ENCODE results near the gene ACSL1. TPM values are rescaled to one million over a fixed set of nuclear protein-coding genes. Genes with fewer than 3 reads are reported as not detected.
A peak's percentile ranks its signal among the peaks of the same experiment; 100 is the strongest.
"Not testable (repeated sequence)": the region's sequence is repeated elsewhere in the genome, so short reads cannot be mapped to it uniquely, and the experiment has no call there.

The ACSL1 gene
- total RNA-seq = 8.7 and 10.4 TPM in 2 replicates

GRCh38 chr4:184825896-184826690 is at the start of gene ACSL1:
Gene ACSL1 (minus strand): TSS chr4:184825968. CDS start chr4:184803514, 22,454 bp downstream.
- peak; percentile 73 for DNase-seq

GRCh38 chr4:184873054-184873453 is 47.3 kb upstream of the ACSL1 start:
- DNase-seq = no peak

GRCh38 chr4:184870718-184871117 is 45.0 kb upstream of the ACSL1 start:
- no peak for DNase-seq

GRCh38 chr4:184868623-184869022 is 42.9 kb upstream of the ACSL1 start:
- no peak for DNase-seq

GRCh38 chr4:184863916-184864315 is 38.1 kb upstream of the ACSL1 start:
- DNase-seq = no peak

- DNase-seq = no peak
Observed at GRCh38 chr4:184861047-184861446, 35.3 kb upstream of the ACSL1 start.

GRCh38 chr4:184860018-184860779 is 34.4 kb upstream of the ACSL1 start:
- no peak for DNase-seq

GRCh38 chr4:184857441-184858121 is 31.8 kb upstream of the ACSL1 start:
- no peak for DNase-seq

- DNase-seq = no peak
Observed at GRCh38 chr4:184856277-184856609, 30.5 kb upstream of the ACSL1 start.

- no peak for DNase-seq
Observed at GRCh38 chr4:184854673-184855072, 28.9 kb upstream of the ACSL1 start.

- no peak for DNase-seq
Observed at GRCh38 chr4:184853436-184853835, 27.7 kb upstream of the ACSL1 start.

- DNase-seq = no peak
Observed at GRCh38 chr4:184851886-184852285, 26.1 kb upstream of the ACSL1 start.

- DNase-seq = no peak
Observed at GRCh38 chr4:184851200-184851541, 25.4 kb upstream of the ACSL1 start.

- no peak for DNase-seq
Observed at GRCh38 chr4:184850431-184851199, 24.8 kb upstream of the ACSL1 start.

- no peak for DNase-seq
Observed at GRCh38 chr4:184850018-184850417, 24.2 kb upstream of the ACSL1 start.

GRCh38 chr4:184849185-184849584 is 23.4 kb upstream of the ACSL1 start:
- DNase-seq = no peak

GRCh38 chr4:184848510-184848909 is 22.7 kb upstream of the ACSL1 start:
- DNase-seq = no peak

GRCh38 chr4:184846531-184846930 is 20.8 kb upstream of the ACSL1 start:
- no peak for DNase-seq

- DNase-seq = no peak
Observed at GRCh38 chr4:184845367-184846021, 19.7 kb upstream of the ACSL1 start.

GRCh38 chr4:184844742-184845141 is 19.0 kb upstream of the ACSL1 start:
- no peak for DNase-seq

- no peak for DNase-seq
Observed at GRCh38 chr4:184843984-184844554, 18.3 kb upstream of the ACSL1 start.

GRCh38 chr4:184839075-184839399 is 13.3 kb upstream of the ACSL1 start:
- DNase-seq = not testable (repeated sequence)
